ENCODE results near the gene IGFN1. TPM values are rescaled to one million over a fixed set of nuclear protein-coding genes. Genes with fewer than 3 reads are reported as not detected.

The IGFN1 gene
- total RNA-seq, 4 donors from 2014 or later: 0.14 TPM; not detected in 3

GRCh38 chr1:201189085-201189484 is 1.5 kb upstream of the IGFN1 start:
- peaks cover 0 to 5% (median 0%) of the 10 kb centered on the region in 4 donors for H3K4me1 ChIP-seq
- intact Hi-C loops (cut with DNase I; ENCODE audit: low total_unique reads): no loop called here
- peaks cover 7% of the 10 kb centered on the region for H3K27me3 ChIP-seq
- no peak for TF ChIP-seq CTCF (IDR thresholded peaks at IDR 0.05)
- TF ChIP-seq EP300 (IDR thresholded peaks at IDR 0.05; ENCODE audit: low read depth): no peak
- TF ChIP-seq POLR2AphosphoS5 (IDR thresholded peaks at IDR 0.05): no peak
- TF ChIP-seq POLR2A (IDR thresholded peaks at IDR 0.05): no peak
- H3K9me3 ChIP-seq: no peaks in the 10 kb centered on the region
- no peak overlapping the region for H3K27ac ChIP-seq
- H3K36me3 ChIP-seq: no peaks in the 10 kb centered on the region
- no peak overlapping the region for H3K4me3 ChIP-seq
- 75% methylated on average over 2 of the region's 2 CpGs; no CpG with 5 or more reads in 1 of the 2 donors for WGBS, 2 donors (ENCODE audit: low coverage in 1 of 2)
- in situ Hi-C loops (cut with MboI; ENCODE audit: low pct_ligation_motif_present in 1 of 4, low pct_unique_long_range_greater_than_20kb in 1 of 4, low sequenced_read_pairs in 3 of 4): no loop called here
- DNase-seq: no peak

- Histone ChIP-seq H3K36me3 (no peaks in the 10 kb centered on the region), H3K27ac (no peak overlapping the region), H3K4me1 (no peaks in the 10 kb centered on the region), H3K9me3 (no peaks in the 10 kb centered on the region), H3K4me3 (no peak overlapping the region), H3K27me3 (peaks cover 7% of the 10 kb centered on the region)
- intact Hi-C loops (cut with DNase I; ENCODE audit: low total_unique reads) (no loop called here), in situ Hi-C loops (cut with MboI; ENCODE audit: low pct_ligation_motif_present in 1 of 4, low pct_unique_long_range_greater_than_20kb in 1 of 4, low sequenced_read_pairs in 3 of 4) (no loop called here)
- WGBS, 2 donors (ENCODE audit: low coverage in 1 of 2): 81 to 89% methylated on average over 5 to 6 of the region's 6 CpGs
- no peak for TF ChIP-seq POLR2AphosphoS5 (IDR thresholded peaks at IDR 0.05)
- TF ChIP-seq CTCF (IDR thresholded peaks at IDR 0.05): no peak
- no peak for TF ChIP-seq EP300 (IDR thresholded peaks at IDR 0.05; ENCODE audit: low read depth)
- no peak for TF ChIP-seq POLR2A (IDR thresholded peaks at IDR 0.05)
- no peak for DNase-seq
Observed at GRCh38 chr1:201190005-201190404, 619 bp upstream of the IGFN1 start.

- intact Hi-C loops (cut with DNase I; ENCODE audit: low total_unique reads): no loop called here
- no peak for DNase-seq
- in situ Hi-C loops (cut with MboI; ENCODE audit: low pct_ligation_motif_present in 1 of 4, low pct_unique_long_range_greater_than_20kb in 1 of 4, low sequenced_read_pairs in 3 of 4): no loop called here
- Histone ChIP-seq H3K4me1 (no peaks in the 10 kb centered on the region), H3K4me3 (no peak overlapping the region), H3K36me3 (no peaks in the 10 kb centered on the region), H3K27me3 (peaks cover 7% of the 10 kb centered on the region), H3K27ac (no peak overlapping the region), H3K9me3 (no peaks in the 10 kb centered on the region)
- 71% methylated on average over 18 of the region's 18 CpGs; no CpG with 5 or more reads in 1 of the 2 donors for WGBS, 2 donors (ENCODE audit: low coverage in 1 of 2)
- no peak for TF ChIP-seq POLR2A (IDR thresholded peaks at IDR 0.05)
- TF ChIP-seq CTCF (IDR thresholded peaks at IDR 0.05): no peak
- no peak for TF ChIP-seq POLR2AphosphoS5 (IDR thresholded peaks at IDR 0.05)
- TF ChIP-seq EP300 (IDR thresholded peaks at IDR 0.05; ENCODE audit: low read depth): no peak
Observed at GRCh38 chr1:201191653-201192260, 1.1 kb downstream of the IGFN1 start.

- Histone ChIP-seq H3K4me3 (no peak overlapping the region), H3K36me3 (no peaks in the 10 kb centered on the region), H3K27me3 (peaks cover 7% of the 10 kb centered on the region), H3K4me1 (no peaks in the 10 kb centered on the region), H3K27ac (no peak overlapping the region), H3K9me3 (no peaks in the 10 kb centered on the region)
- DNase-seq: no peak
- intact Hi-C loops (cut with DNase I; ENCODE audit: low total_unique reads): no loop called here
- in situ Hi-C loops (cut with MboI; ENCODE audit: low pct_ligation_motif_present in 1 of 4, low pct_unique_long_range_greater_than_20kb in 1 of 4, low sequenced_read_pairs in 3 of 4): no loop called here
- TF ChIP-seq CTCF (IDR thresholded peaks at IDR 0.05) (no peak), EP300 (IDR thresholded peaks at IDR 0.05; ENCODE audit: low read depth) (no peak), POLR2A (IDR thresholded peaks at IDR 0.05) (no peak), POLR2AphosphoS5 (IDR thresholded peaks at IDR 0.05) (no peak)
- 73 to 80% methylated on average over 1 to 3 of the region's 3 CpGs for WGBS, 2 donors (ENCODE audit: low coverage in 1 of 2)
Observed at GRCh38 chr1:201192261-201192788, 1.7 kb downstream of the IGFN1 start.

Data from transverse colon (tissue), 4 donors.